ENCODE results near the gene POMT2. TPM values are rescaled to one million over a fixed set of nuclear protein-coding genes. Genes with fewer than 3 reads are reported as not detected.

POMT2 gene
- total and polyA plus RNA-seq, 4 donors = 3.1 to 23.4 (median 17.9) TPM

- intact Hi-C loops (cut with DNase I) = no loop called here
- peaks cover 11% of the 10 kb centered on the region for H3K9me3 ChIP-seq (ENCODE audit: control insufficient read depth, low read length)
- H3K36me3 ChIP-seq (ENCODE audit: control insufficient read depth in 1 of 2, insufficient read depth in 2 of 2, low read length in 1 of 2) = no peaks in the 10 kb centered on the region
- H3K4me1 ChIP-seq (ENCODE audit: control insufficient read depth in 1 of 2, insufficient read depth in 2 of 2, low read length in 2 of 2) = no peaks in the 10 kb centered on the region
- H3K4me3 ChIP-seq (ENCODE audit: low read length in 2 of 2) = no peak overlapping the region
- ATAC-seq (ENCODE audit: low FRiP score) (no peak), DNase-seq (peak in 1 of 2 donors; percentile 15)
- H3K27ac ChIP-seq (ENCODE audit: low read depth in 1 of 2, low read length in 2 of 2) = no peak overlapping the region
- 84 to 86% methylated on average over 4 of the region's 4 CpGs for WGBS, 2 donors
- H3K27me3 ChIP-seq (ENCODE audit: control insufficient read depth in 1 of 2, insufficient read depth in 2 of 2, low read length in 1 of 2) = peaks cover 0 to 5% of the 10 kb centered on the region in 2 donors
These were observed 48.4 kb downstream of the POMT2 start for GRCh38 chr14:77272261-77272660.

GRCh38 chr14:77271113-77271710, 49.5 kb downstream of the POMT2 start, which contains the start of gene NGB:
Gene NGB (minus strand): TSS chr14:77271206. CDS start chr14:77270937, 269 bp downstream.
- DNase-seq (peak in 1 of 2 donors; percentile 43), ATAC-seq (ENCODE audit: low FRiP score) (no peak)
- Histone ChIP-seq H3K9me3 (ENCODE audit: control insufficient read depth, low read length) (peaks cover 11% of the 10 kb centered on the region), H3K36me3 (ENCODE audit: control insufficient read depth in 1 of 2, insufficient read depth in 2 of 2, low read length in 1 of 2) (no peaks in the 10 kb centered on the region), H3K4me3 (ENCODE audit: low read length in 2 of 2) (no peak within 1 kb of the TSS), H3K27ac (ENCODE audit: low read depth in 1 of 2, low read length in 2 of 2) (no peak within 1 kb of the TSS), H3K4me1 (ENCODE audit: control insufficient read depth in 1 of 2, insufficient read depth in 2 of 2, low read length in 2 of 2) (no peaks in the 10 kb centered on the region), H3K27me3 (ENCODE audit: control insufficient read depth in 1 of 2, insufficient read depth in 2 of 2, low read length in 1 of 2) (peaks cover 0 to 5% of the 10 kb centered on the region in 2 donors)
- WGBS, 2 donors = 11 to 12% methylated on average over 34 to 38 of the region's 38 CpGs
- intact Hi-C loops (cut with DNase I) = no loop called here

- WGBS, 2 donors = 2 to 3% methylated on average over 68 to 84 of the region's 84 CpGs
- Histone ChIP-seq H3K9me3 (ENCODE audit: control insufficient read depth, low read length) (peaks cover 11% of the 10 kb centered on the region), H3K27me3 (ENCODE audit: control insufficient read depth in 1 of 2, insufficient read depth in 2 of 2, low read length in 1 of 2) (peaks cover 0 to 5% of the 10 kb centered on the region in 2 donors), H3K27ac (ENCODE audit: low read depth in 1 of 2, low read length in 2 of 2) (no peak overlapping the region), H3K4me3 (ENCODE audit: low read length in 2 of 2) (no peak overlapping the region), H3K4me1 (ENCODE audit: control insufficient read depth in 1 of 2, insufficient read depth in 2 of 2, low read length in 2 of 2) (no peaks in the 10 kb centered on the region), H3K36me3 (ENCODE audit: control insufficient read depth in 1 of 2, insufficient read depth in 2 of 2, low read length in 1 of 2) (no peaks in the 10 kb centered on the region)
- ATAC-seq (ENCODE audit: low FRiP score) = no peak
- intact Hi-C loops (cut with DNase I) = no loop called here
- DNase-seq = peak in 1 of 2 donors; percentile 69
These were observed 50.1 kb downstream of the POMT2 start for GRCh38 chr14:77270361-77271112.

GRCh38 chr14:77268989-77269600, 51.6 kb downstream of the POMT2 start:
- Histone ChIP-seq H3K36me3 (ENCODE audit: control insufficient read depth in 1 of 2, insufficient read depth in 2 of 2, low read length in 1 of 2) (no peaks in the 10 kb centered on the region), H3K27ac (ENCODE audit: low read depth in 1 of 2, low read length in 2 of 2) (no peak overlapping the region), H3K4me3 (ENCODE audit: low read length in 2 of 2) (no peak overlapping the region), H3K27me3 (ENCODE audit: control insufficient read depth in 1 of 2, insufficient read depth in 2 of 2, low read length in 1 of 2) (peaks cover 0 to 5% of the 10 kb centered on the region in 2 donors), H3K9me3 (ENCODE audit: control insufficient read depth, low read length) (peaks cover 11% of the 10 kb centered on the region), H3K4me1 (ENCODE audit: control insufficient read depth in 1 of 2, insufficient read depth in 2 of 2, low read length in 2 of 2) (no peaks in the 10 kb centered on the region)
- ATAC-seq (ENCODE audit: low FRiP score) (no peak), DNase-seq (no peak)
- WGBS, 2 donors = 44 to 46% methylated on average over 8 of the region's 8 CpGs
- intact Hi-C loops (cut with DNase I) = no loop called here

- Histone ChIP-seq H3K4me1 (ENCODE audit: control insufficient read depth in 1 of 2, insufficient read depth in 2 of 2, low read length in 2 of 2) (no peaks in the 10 kb centered on the region), H3K4me3 (ENCODE audit: low read length in 2 of 2) (no peak overlapping the region), H3K27me3 (ENCODE audit: control insufficient read depth in 1 of 2, insufficient read depth in 2 of 2, low read length in 1 of 2) (peaks cover 0 to 5% of the 10 kb centered on the region in 2 donors), H3K36me3 (ENCODE audit: control insufficient read depth in 1 of 2, insufficient read depth in 2 of 2, low read length in 1 of 2) (no peaks in the 10 kb centered on the region), H3K9me3 (ENCODE audit: control insufficient read depth, low read length) (peaks cover 9% of the 10 kb centered on the region), H3K27ac (ENCODE audit: low read depth in 1 of 2, low read length in 2 of 2) (no peak overlapping the region)
- WGBS, 2 donors = 91 to 93% methylated on average over 5 of the region's 5 CpGs
- intact Hi-C loops (cut with DNase I) = no loop called here
- no peak for ATAC-seq (ENCODE audit: low FRiP score)
- DNase-seq = peak in 1 of 2 donors; percentile 33
These were observed 52.6 kb downstream of the POMT2 start for GRCh38 chr14:77267937-77268699.

- no peak for ATAC-seq (ENCODE audit: low FRiP score)
- no peak overlapping the region for H3K4me3 ChIP-seq (ENCODE audit: low read length in 2 of 2)
- WGBS, 2 donors = 81 to 85% methylated on average over 8 of the region's 8 CpGs
- DNase-seq = no peak
- peaks cover 0 to 5% of the 10 kb centered on the region in 2 donors for H3K27me3 ChIP-seq (ENCODE audit: control insufficient read depth in 1 of 2, insufficient read depth in 2 of 2, low read length in 1 of 2)
- no peak overlapping the region for H3K27ac ChIP-seq (ENCODE audit: low read depth in 1 of 2, low read length in 2 of 2)
- peaks cover 9% of the 10 kb centered on the region for H3K9me3 ChIP-seq (ENCODE audit: control insufficient read depth, low read length)
- no peaks in the 10 kb centered on the region for H3K36me3 ChIP-seq (ENCODE audit: control insufficient read depth in 1 of 2, insufficient read depth in 2 of 2, low read length in 1 of 2)
- no peaks in the 10 kb centered on the region for H3K4me1 ChIP-seq (ENCODE audit: control insufficient read depth in 1 of 2, insufficient read depth in 2 of 2, low read length in 2 of 2)
- intact Hi-C loops (cut with DNase I) = no loop called here
These were observed 54.3 kb downstream of the POMT2 start for GRCh38 chr14:77266336-77266735.

- Histone ChIP-seq H3K4me1 (ENCODE audit: control insufficient read depth in 1 of 2, insufficient read depth in 2 of 2, low read length in 2 of 2) (no peaks in the 10 kb centered on the region), H3K9me3 (ENCODE audit: control insufficient read depth, low read length) (peaks cover 9% of the 10 kb centered on the region), H3K27me3 (ENCODE audit: control insufficient read depth in 1 of 2, insufficient read depth in 2 of 2, low read length in 1 of 2) (peaks cover 0 to 5% of the 10 kb centered on the region in 2 donors), H3K27ac (ENCODE audit: low read depth in 1 of 2, low read length in 2 of 2) (no peak overlapping the region), H3K36me3 (ENCODE audit: control insufficient read depth in 1 of 2, insufficient read depth in 2 of 2, low read length in 1 of 2) (no peaks in the 10 kb centered on the region), H3K4me3 (ENCODE audit: low read length in 2 of 2) (no peak overlapping the region)
- ATAC-seq (ENCODE audit: low FRiP score) (no peak), DNase-seq (no peak)
- intact Hi-C loops (cut with DNase I) = no loop called here
- WGBS, 2 donors = 54 to 62% methylated on average over 16 of the region's 16 CpGs
These were observed 54.9 kb downstream of the POMT2 start for GRCh38 chr14:77265561-77266335.

GRCh38 chr14:77265187-77265515, 55.5 kb downstream of the POMT2 start:
- H3K27me3 ChIP-seq (ENCODE audit: control insufficient read depth in 1 of 2, insufficient read depth in 2 of 2, low read length in 1 of 2) = peaks cover 0 to 5% of the 10 kb centered on the region in 2 donors
- WGBS, 2 donors = 70 to 82% methylated on average over 2 of the region's 2 CpGs
- no peak overlapping the region for H3K27ac ChIP-seq (ENCODE audit: low read depth in 1 of 2, low read length in 2 of 2)
- ATAC-seq (ENCODE audit: low FRiP score) = no peak
- intact Hi-C loops (cut with DNase I) = no loop called here
- no peaks in the 10 kb centered on the region for H3K4me1 ChIP-seq (ENCODE audit: control insufficient read depth in 1 of 2, insufficient read depth in 2 of 2, low read length in 2 of 2)
- DNase-seq = no peak
- H3K9me3 ChIP-seq (ENCODE audit: control insufficient read depth, low read length) = peaks cover 9% of the 10 kb centered on the region
- H3K4me3 ChIP-seq (ENCODE audit: low read length in 2 of 2) = no peak overlapping the region
- H3K36me3 ChIP-seq (ENCODE audit: control insufficient read depth in 1 of 2, insufficient read depth in 2 of 2, low read length in 1 of 2) = no peaks in the 10 kb centered on the region
